MCF 10A (cell line): ENCODE measurements around the gene SH3BP5. TPM values are rescaled to one million over a fixed set of nuclear protein-coding genes. Genes with fewer than 3 reads are reported as not detected.
A peak's percentile ranks its signal among the peaks of the same experiment; 100 is the strongest.

Source experiments
- BruUV-seq: library from RNA; stranded (reverse); fragments of 400-500 nt; replicated peaks from 2 replicates; lab custom pipeline; 2021; lab: Mats Ljungman, UMichigan
- CTCF ChIA-PET: fragments of 300-600 bp; sonication (Branson Sonifier 250); formaldehyde crosslinking; extraction: SDS; loops from one replicate; lab custom pipeline; 2021; ENCODE audit warnings: antibody characterized with exemption, inconsistent platforms; lab: Yijun Ruan, JAX
- POLR2A ChIA-PET: fragments of 300-600, 350-650 bp; sonication (Branson Sonifier 250); formaldehyde crosslinking; extraction: SDS; loops from one replicate; lab custom pipeline; 2020; ENCODE audit warnings: antibody characterized with exemption, inconsistent platforms; lab: Yijun Ruan, JAX
- DNase-seq: peaks from one replicate; pipeline ENCODE4 v3.0.0-alpha.2; 2018; ENCODE audit not compliant: unreplicated experiment
- H3K27ac Mint-ChIP-seq: one replicate; pipeline ENCODE4 v1.8.0; 2022; ENCODE audit warnings: mild to moderate bottlenecking, low read depth, mixed read lengths; ENCODE audit not compliant: unreplicated experiment
- H3K27me3 Mint-ChIP-seq: one replicate; pipeline ENCODE4 v1.8.0; 2022; ENCODE audit warnings: mixed read lengths; ENCODE audit not compliant: insufficient read depth, unreplicated experiment
- H3K36me3 Mint-ChIP-seq: one replicate; pipeline ENCODE4 v1.8.0; 2022; ENCODE audit warnings: mild to moderate bottlenecking, moderate library complexity, mixed read lengths; ENCODE audit not compliant: insufficient read depth, unreplicated experiment
- H3K4me1 Mint-ChIP-seq: one replicate; pipeline ENCODE4 v1.8.0; 2022; ENCODE audit warnings: mixed read lengths; ENCODE audit not compliant: insufficient read depth, unreplicated experiment
- H3K4me3 Mint-ChIP-seq: one replicate; pipeline ENCODE4 v1.8.0; 2022; ENCODE audit warnings: mild to moderate bottlenecking, moderate library complexity, mixed read lengths; ENCODE audit not compliant: unreplicated experiment
- H3K9me3 Mint-ChIP-seq: one replicate; pipeline ENCODE4 v1.8.0; 2022; ENCODE audit warnings: mixed read lengths; ENCODE audit not compliant: unreplicated experiment
- CTCF ChIP-seq: fragments of 200-600 bp; IDR thresholded peaks from one replicate; pipeline ENCODE4 v1.8.0; 2022; ENCODE audit warnings: antibody characterized with exemption, mild to moderate bottlenecking; ENCODE audit not compliant: unreplicated experiment
- intact Hi-C: fragments of 100-400 bp; cut with micrococcal nuclease; formaldehyde crosslinking; loops from 2 replicates; pipeline ENCODE4 v1.14.1; 2022
- total RNA-seq: library from RNA; stranded (reverse); gene quantifications from 2 replicates; pipeline ENCODE4 v1.2.3, GENCODE V29; 2022

SH3BP5 gene
- total RNA-seq, 1 experiment from 2014 or later, result 8.8 TPM

- DNase-seq, result peak; percentile 88
- TF ChIP-seq CTCF, result no peak
- intact Hi-C loops, result no loop called here
- H3K4me1 Mint-ChIP-seq, result peaks cover 12% of the 10 kb centered on the region
- H3K27ac Mint-ChIP-seq, result no peak overlapping the region
- peaks cover 6% of the 10 kb centered on the region for H3K9me3 Mint-ChIP-seq
- CTCF ChIA-PET, result interaction anchor here (1.0 to 1.2 kb wide), 4 partner anchors 19 to 35 kb away, joined by 3 to 4 read pairs (median 3); no protein-coding TSS in a partner anchor
- H3K36me3 Mint-ChIP-seq, result no peaks in the 10 kb centered on the region
- no TSS peak for BruUV-seq
- no peaks in the 10 kb centered on the region for H3K27me3 Mint-ChIP-seq
- POLR2A ChIA-PET, result interaction anchor here (0.8 to 1.3 kb wide), 3 partner anchors 10 to 20 kb away, joined by 3 to 6 read pairs (median 3); no protein-coding TSS in a partner anchor
- no peak overlapping the region for H3K4me3 Mint-ChIP-seq
These were observed 31.9 kb downstream of the SH3BP5 start for GRCh38 chr3:15300323-15301078.

- CTCF ChIA-PET, result interaction anchor here (0.8 to 1.1 kb wide), 3 partner anchors 12 to 36 kb away, joined by 3 to 4 read pairs (median 3); no protein-coding TSS in a partner anchor
- POLR2A ChIA-PET, result interaction anchor here (0.7 to 2.5 kb wide), 4 partner anchors 12 to 31 kb away, joined by 3 to 7 read pairs (median 3); no protein-coding TSS in a partner anchor
- no peaks in the 10 kb centered on the region for H3K27me3 Mint-ChIP-seq
- no peak for DNase-seq
- H3K36me3 Mint-ChIP-seq, result no peaks in the 10 kb centered on the region
- intact Hi-C loops, result no loop called here
- H3K4me1 Mint-ChIP-seq, result peaks cover 12% of the 10 kb centered on the region
- H3K4me3 Mint-ChIP-seq, result no peak overlapping the region
- H3K9me3 Mint-ChIP-seq, result peaks cover 6% of the 10 kb centered on the region
- no peak for TF ChIP-seq CTCF
- H3K27ac Mint-ChIP-seq, result no peak overlapping the region
- BruUV-seq, result no TSS peak
These were observed 33.4 kb downstream of the SH3BP5 start for GRCh38 chr3:15299036-15299435.

GRCh38 chr3:15298504-15298903, 33.9 kb downstream of the SH3BP5 start:
- no peak for TF ChIP-seq CTCF
- intact Hi-C loops, result no loop called here
- Mint-ChIP-seq H3K9me3 (peaks cover 6% of the 10 kb centered on the region), H3K27me3 (no peaks in the 10 kb centered on the region), H3K4me3 (no peak overlapping the region), H3K36me3 (no peaks in the 10 kb centered on the region), H3K27ac (no peak overlapping the region), H3K4me1 (peaks cover 12% of the 10 kb centered on the region)
- no TSS peak for BruUV-seq
- DNase-seq, result no peak
- ChIA-PET POLR2A (interaction anchor here (2.5 kb wide), 1 partner anchor 11 kb away, joined by 7 read pairs; no protein-coding TSS in a partner anchor), CTCF (no interaction called here)

- TF ChIP-seq CTCF, result no peak
- ChIA-PET CTCF (interaction anchor here (0.6 to 1.1 kb wide), 4 partner anchors 35 to 208 kb away, joined by 3 to 5 read pairs (median 4); partner anchors contain the start of genes CAPN7 and SH3BP5), POLR2A (interaction anchor here (1.1 to 2.5 kb wide), 2 partner anchors 10 to 35 kb away, joined by 3 to 7 read pairs; partner anchors contain the start of gene SH3BP5)
- intact Hi-C loops, result no loop called here
- H3K4me3 Mint-ChIP-seq, result no peak overlapping the region
- H3K27ac Mint-ChIP-seq, result no peak overlapping the region
- H3K9me3 Mint-ChIP-seq, result peaks cover 6% of the 10 kb centered on the region
- no peak for DNase-seq
- H3K27me3 Mint-ChIP-seq, result no peaks in the 10 kb centered on the region
- H3K36me3 Mint-ChIP-seq, result no peaks in the 10 kb centered on the region
- BruUV-seq, result no TSS peak
- peaks cover 12% of the 10 kb centered on the region for H3K4me1 Mint-ChIP-seq
These were observed 34.6 kb downstream of the SH3BP5 start for GRCh38 chr3:15297608-15298350.
